AG04449 (cell line): ENCODE data around the gene APBA2.

Source experiments
- CTCF ChIA-PET: fragments of 350-600 bp; formaldehyde crosslinking; extraction: SDS; loops from one replicate; lab custom pipeline; 2021; ENCODE audit warnings: antibody characterized with exemption; lab: Yijun Ruan, JAX
- POLR2A ChIA-PET: fragments of 400-600, 350-600 bp; formaldehyde crosslinking; extraction: SDS; loops from one replicate; lab custom pipeline; 2020; ENCODE audit warnings: antibody characterized with exemption, inconsistent platforms; lab: Yijun Ruan, JAX
- DNase-seq: peaks from one replicate; pipeline ENCODE4 v3.0.0-alpha.2; 2010; ENCODE audit warnings: low read depth, low spot score
- H3K4me3 ChIP-seq: 2 replicates; pipeline ENCODE4 v1.5.1; 2011; ENCODE audit warnings: low read depth, mild to moderate bottlenecking, control low read depth, low read length
- TF ChIP-seq, protein P1 (sequence below): IDR thresholded peaks from one replicate; pipeline ENCODE4 v1.5.1; 2011; ENCODE audit warnings: mild to moderate bottlenecking, moderate library complexity, low read length, control low read depth, inconsistent platforms; ENCODE audit not compliant: insufficient read depth; ENCODE audit errors: missing control alignments

APBA2 gene

DNA sequence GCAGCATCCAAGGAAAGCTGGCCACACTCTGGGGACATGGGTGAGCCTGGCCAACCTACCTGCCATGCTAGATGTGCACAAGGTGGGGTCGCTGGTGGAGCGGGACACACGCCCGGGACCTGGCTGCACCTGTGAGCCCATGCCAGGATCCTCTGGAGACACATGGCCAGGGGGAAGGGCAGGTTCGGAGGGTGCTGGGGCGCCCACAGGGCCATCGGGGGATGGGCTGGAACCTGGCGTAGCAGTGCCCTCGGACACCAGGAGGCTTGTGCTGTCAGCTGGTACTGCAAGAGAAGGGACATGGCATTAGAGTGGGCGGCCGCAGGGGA lies 240.4 kb downstream of the APBA2 start:
- DNase-seq, result no peak
- ChIA-PET CTCF (interaction anchor here (0.8 to 3.7 kb wide), 3 partner anchors 10 to 24 kb away, joined by 3 to 28 read pairs (median 3); no protein-coding TSS in a partner anchor), POLR2A (no interaction called here)
- TF ChIP-seq, protein P1, sequence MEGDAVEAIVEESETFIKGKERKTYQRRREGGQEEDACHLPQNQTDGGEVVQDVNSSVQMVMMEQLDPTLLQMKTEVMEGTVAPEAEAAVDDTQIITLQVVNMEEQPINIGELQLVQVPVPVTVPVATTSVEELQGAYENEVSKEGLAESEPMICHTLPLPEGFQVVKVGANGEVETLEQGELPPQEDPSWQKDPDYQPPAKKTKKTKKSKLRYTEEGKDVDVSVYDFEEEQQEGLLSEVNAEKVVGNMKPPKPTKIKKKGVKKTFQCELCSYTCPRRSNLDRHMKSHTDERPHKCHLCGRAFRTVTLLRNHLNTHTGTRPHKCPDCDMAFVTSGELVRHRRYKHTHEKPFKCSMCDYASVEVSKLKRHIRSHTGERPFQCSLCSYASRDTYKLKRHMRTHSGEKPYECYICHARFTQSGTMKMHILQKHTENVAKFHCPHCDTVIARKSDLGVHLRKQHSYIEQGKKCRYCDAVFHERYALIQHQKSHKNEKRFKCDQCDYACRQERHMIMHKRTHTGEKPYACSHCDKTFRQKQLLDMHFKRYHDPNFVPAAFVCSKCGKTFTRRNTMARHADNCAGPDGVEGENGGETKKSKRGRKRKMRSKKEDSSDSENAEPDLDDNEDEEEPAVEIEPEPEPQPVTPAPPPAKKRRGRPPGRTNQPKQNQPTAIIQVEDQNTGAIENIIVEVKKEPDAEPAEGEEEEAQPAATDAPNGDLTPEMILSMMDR, result no peak
- no peak overlapping the region for H3K4me3 ChIP-seq

DNA sequence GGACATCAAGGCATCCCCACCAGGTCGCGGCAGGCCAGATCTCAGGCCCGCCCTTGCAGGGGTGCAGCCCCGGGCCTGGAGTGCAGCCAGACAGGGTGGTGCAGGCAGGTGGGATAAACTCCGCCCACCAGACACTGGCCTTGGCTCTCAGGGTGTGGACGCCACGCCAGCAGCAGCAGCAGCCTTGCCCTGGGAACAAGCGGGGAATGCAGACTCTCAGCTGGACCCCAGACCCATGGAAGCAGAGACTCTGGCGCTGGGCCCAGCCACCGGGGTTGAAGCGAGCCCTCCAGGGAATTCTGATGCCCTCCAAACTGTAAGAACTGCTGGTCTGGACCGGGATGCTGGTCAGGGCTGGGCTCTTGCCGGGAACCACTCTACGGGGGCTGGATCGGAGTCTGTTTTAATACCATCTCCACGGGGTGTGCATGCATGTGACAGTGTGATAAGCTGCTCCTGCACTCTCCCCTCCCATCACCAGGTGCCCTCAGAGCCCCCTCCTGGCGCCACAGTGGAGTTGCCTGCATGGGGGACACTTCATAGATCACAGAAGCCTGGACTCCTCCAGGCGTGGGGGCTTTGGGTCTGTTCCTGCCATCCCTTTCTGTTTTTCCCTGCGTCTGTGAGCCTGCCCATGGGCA lies 241.2 kb downstream of the APBA2 start:
- TF ChIP-seq, protein P1, result no peak
- H3K4me3 ChIP-seq, result no peak overlapping the region
- DNase-seq, result no peak
- POLR2A ChIA-PET, result no interaction called here
- CTCF ChIA-PET, result interaction anchor here (3.7 kb wide), 1 partner anchor 13 kb away, joined by 28 read pairs; no protein-coding TSS in a partner anchor

DNA sequence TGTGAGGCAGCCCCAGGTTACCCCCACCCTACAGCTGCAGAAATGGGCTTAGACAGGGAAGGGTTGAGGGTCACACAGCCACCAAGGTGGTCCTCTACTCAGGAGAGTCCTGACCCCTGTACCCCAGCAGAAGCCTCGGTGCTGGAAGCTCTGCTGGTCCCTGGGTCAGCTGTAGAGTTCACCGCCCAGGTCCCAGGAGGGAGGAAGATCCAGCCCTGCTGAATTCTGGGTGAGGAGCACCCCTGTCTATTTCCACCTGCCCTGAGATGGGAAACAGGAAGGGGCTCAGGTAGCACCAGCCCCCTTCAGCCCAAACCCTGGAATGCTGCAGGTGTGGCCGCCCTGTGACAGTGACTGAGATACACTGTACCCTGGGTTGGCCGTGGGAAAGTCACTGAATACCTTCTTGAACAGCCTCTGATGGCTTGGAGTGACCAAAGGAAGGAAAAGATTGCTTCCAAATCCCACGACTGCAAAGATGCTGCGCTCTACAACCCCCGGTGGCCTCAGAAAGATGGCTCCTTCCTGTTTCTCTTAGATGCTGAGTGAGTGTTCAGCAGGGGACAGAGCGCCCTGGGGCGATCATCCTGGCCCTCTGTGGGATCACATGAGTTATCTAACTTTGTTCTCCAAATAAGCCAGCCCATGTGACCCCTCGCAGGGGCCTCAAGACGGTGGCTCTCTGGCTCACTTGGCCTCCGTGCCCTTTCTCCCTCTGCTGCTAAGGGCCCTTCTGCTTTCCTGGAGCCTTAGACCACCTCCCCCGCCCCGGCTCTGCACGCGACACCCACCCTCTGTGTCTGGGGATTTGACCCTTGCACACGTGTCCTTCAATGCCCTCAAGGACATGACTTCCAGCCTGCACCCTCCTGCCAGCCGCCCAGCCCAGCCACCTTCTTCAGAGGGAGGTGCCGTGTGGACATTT lies 242.0 kb downstream of the APBA2 start:
- H3K4me3 ChIP-seq, result no peak overlapping the region
- CTCF ChIA-PET, result interaction anchor here (3.7 to 4.1 kb wide), 2 partner anchors 12 kb away, joined by 28 to 35 read pairs; no protein-coding TSS in a partner anchor
- POLR2A ChIA-PET, result no interaction called here
- no peak for DNase-seq
- TF ChIP-seq, protein P1, result no peak

DNA sequence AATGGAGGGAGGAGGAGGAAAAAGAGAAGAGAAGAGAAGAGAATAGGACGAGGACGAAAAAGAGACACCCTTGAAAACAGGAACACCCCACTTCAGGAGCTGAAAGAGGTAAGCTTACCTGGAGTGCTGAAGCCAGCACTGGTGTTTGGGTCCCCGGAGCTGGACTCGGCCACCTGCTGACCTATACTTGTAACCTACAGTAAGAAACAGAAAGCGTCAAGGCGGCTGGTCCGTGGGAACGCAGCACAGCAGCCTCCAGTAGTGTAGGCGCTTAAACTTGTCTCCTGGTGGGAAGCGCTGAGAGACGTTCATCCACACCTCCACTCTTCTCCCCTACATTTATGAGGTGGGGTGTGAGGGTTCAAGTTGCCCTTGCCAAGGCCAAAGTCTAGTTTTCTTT lies 242.9 kb downstream of the APBA2 start:
- POLR2A ChIA-PET, result no interaction called here
- TF ChIP-seq, protein P1, result no peak
- no peak for DNase-seq
- CTCF ChIA-PET, result interaction anchor here (1.5 to 4.1 kb wide), 3 partner anchors 11 to 25 kb away, joined by 3 to 35 read pairs (median 12); no protein-coding TSS in a partner anchor
- H3K4me3 ChIP-seq, result no peak overlapping the region

DNA sequence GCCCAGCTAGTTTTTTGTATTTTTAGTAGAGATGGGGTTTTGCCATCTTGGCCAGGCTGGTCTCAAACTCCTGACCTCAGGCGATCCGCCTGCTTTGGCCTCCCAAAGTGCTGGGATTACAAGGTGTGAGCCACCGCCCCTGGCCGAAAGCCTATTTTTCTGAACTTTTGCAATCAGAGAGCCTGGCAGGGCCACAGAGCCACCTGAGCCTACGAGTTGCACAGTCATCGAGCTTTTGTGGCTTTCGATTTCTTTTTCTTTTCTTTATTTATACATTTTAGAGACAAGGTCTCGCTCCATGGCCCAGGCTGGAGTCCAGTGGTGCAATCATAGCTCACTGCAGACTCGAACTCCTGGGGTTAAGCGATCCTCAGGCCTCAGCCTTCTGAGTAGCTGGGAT lies 243.4 kb downstream of the APBA2 start:
- CTCF ChIA-PET, result interaction anchor here (1.5 to 4.1 kb wide), 3 partner anchors 11 to 25 kb away, joined by 3 to 35 read pairs (median 12); no protein-coding TSS in a partner anchor

More for the DNA sequence above, 243.4 kb downstream of the APBA2 start:
- TF ChIP-seq, protein P1, result no peak
- POLR2A ChIA-PET, result no interaction called here
- no peak for DNase-seq
- H3K4me3 ChIP-seq, result no peak overlapping the region
